Measurements from ENCODE around the gene SSBP2.

- TF ChIP-seq POLR2AphosphoS5 (IDR thresholded peaks at IDR 0.05; ENCODE audit: low read depth) (no peak), SPI1 (IDR thresholded peaks at IDR 0.05; ENCODE audit: borderline replicate concordance, low read depth) (no peak), CTCF (IDR thresholded peaks at IDR 0.05; ENCODE audit: insufficient read depth, low read length) (no peak), REST (IDR thresholded peaks at IDR 0.05; ENCODE audit: insufficient replicate concordance, low read depth) (no peak)
Observed at GRCh38 chr5:81400375-81400774, 350.5 kb downstream of the SSBP2 start.

All from HL-60 (cell line).